ENCODE measurements around the gene MXRA8. TPM values are rescaled to one million over a fixed set of nuclear protein-coding genes. Genes with fewer than 3 reads are reported as not detected.

MXRA8 gene
- total and polyA plus RNA-seq, 9 of the 15 experiments (the other 6 are each of a cell fraction or from before 2014, with no cell fraction given): 0.66 to 11.3 (median 6.3) TPM

- no peak for TF ChIP-seq ZFP30 (CRISPR knock-in tag; IDR thresholded peaks at IDR 0.05; ENCODE audit: borderline replicate concordance)
- TF ChIP-seq ZBTB1 (CRISPR knock-in tag; IDR thresholded peaks at IDR 0.05; ENCODE audit: borderline replicate concordance, low read depth): 0 out of 2 replicates have a peak, but pooled peaks have one; percentile 23
- 0 out of 2 replicates have a peak, but pooled peaks have one; percentile 12 for TF ChIP-seq GABPB1 (CRISPR knock-in tag; IDR thresholded peaks at IDR 0.05)
- no peak for TF ChIP-seq BCOR (IDR thresholded peaks at IDR 0.05)
- TF ChIP-seq VEZF1 (CRISPR knock-in tag; IDR thresholded peaks at IDR 0.05): peak; percentile 1; the same call in 1 of the 2 replicates
- TF ChIP-seq LCOR (CRISPR knock-in tag; IDR thresholded peaks at IDR 0.05): peak; percentile 67; the same call in 1 of the 2 replicates
- TF ChIP-seq CREB3 (tag; conservative IDR thresholded peaks at IDR 0.05; ENCODE audit: low read depth): no peak
- TF ChIP-seq ZNF764 (CRISPR knock-in tag; IDR thresholded peaks at IDR 0.05; ENCODE audit: low read depth): no peak
- TF ChIP-seq ZBTB43 (CRISPR knock-in tag; IDR thresholded peaks at IDR 0.05): no peak
Observed at GRCh38 chr1:1371364-1371745, 13.0 kb upstream of the MXRA8 start (continued).
